Fibroblast of skin of right biceps (primary cell): ENCODE results near the gene SEZ6L.

Source experiments
- DNase-seq: peaks from one replicate; pipeline ENCODE4 v3.0.0-alpha.2; 2013

Gene SEZ6L

GRCh38 chr22:26259510-26259909 lies 90.2 kb downstream of the SEZ6L start:
- DNase-seq = peak; percentile 36

GRCh38 chr22:26264162-26264561 lies 94.9 kb downstream of the SEZ6L start:
- DNase-seq = no peak

GRCh38 chr22:26265281-26265680 lies 96.0 kb downstream of the SEZ6L start:
- DNase-seq = no peak

- no peak for DNase-seq
Measured at GRCh38 chr22:26265909-26266308, 96.6 kb downstream of the SEZ6L start.

- no peak for DNase-seq
Measured at GRCh38 chr22:26267856-26268255, 98.6 kb downstream of the SEZ6L start.

GRCh38 chr22:26269572-26269971 lies 100.3 kb downstream of the SEZ6L start:
- DNase-seq = no peak

GRCh38 chr22:26271427-26271826 lies 102.2 kb downstream of the SEZ6L start:
- DNase-seq = no peak

GRCh38 chr22:26273011-26273675 lies 103.9 kb downstream of the SEZ6L start:
- no peak for DNase-seq

- DNase-seq = no peak
Measured at GRCh38 chr22:26276529-26277160, 107.4 kb downstream of the SEZ6L start.

- no peak for DNase-seq
Measured at GRCh38 chr22:26281941-26282340, 112.7 kb downstream of the SEZ6L start.

GRCh38 chr22:26283330-26283729 lies 114.1 kb downstream of the SEZ6L start:
- no peak for DNase-seq

- no peak for DNase-seq
Measured at GRCh38 chr22:26285632-26286031, 116.4 kb downstream of the SEZ6L start.

- DNase-seq = no peak
Measured at GRCh38 chr22:26286091-26286820, 117.0 kb downstream of the SEZ6L start.

- DNase-seq = no peak
Measured at GRCh38 chr22:26287382-26288225, 118.3 kb downstream of the SEZ6L start.

- no peak for DNase-seq
Measured at GRCh38 chr22:26289611-26290101, 120.4 kb downstream of the SEZ6L start.

- DNase-seq = no peak
Measured at GRCh38 chr22:26291940-26292666, 122.8 kb downstream of the SEZ6L start.

- no peak for DNase-seq
Measured at GRCh38 chr22:26292667-26292995, 123.4 kb downstream of the SEZ6L start.

GRCh38 chr22:26295563-26296126 lies 126.4 kb downstream of the SEZ6L start:
- DNase-seq = no peak

- DNase-seq = no peak
Measured at GRCh38 chr22:26298605-26299310, 129.5 kb downstream of the SEZ6L start.

GRCh38 chr22:26302726-26303125 lies 133.5 kb downstream of the SEZ6L start:
- DNase-seq = no peak

GRCh38 chr22:26303475-26303874 lies 134.2 kb downstream of the SEZ6L start:
- DNase-seq = no peak
